HG03565 (cell line): ENCODE data around the gene SLC22A5.
"Not testable (repeated sequence)": the region's sequence is repeated elsewhere in the genome, so short reads cannot be mapped to it uniquely, and the experiment has no call there.

Experiments
- ATAC-seq: cut with Tn5 transposase; IDR thresholded peaks from one replicate; pipeline ENCODE4 v1.9.1; 2021; ENCODE audit warnings: mild to moderate bottlenecking, moderate library complexity; ENCODE audit not compliant: unreplicated experiment

Gene SLC22A5

DNA sequence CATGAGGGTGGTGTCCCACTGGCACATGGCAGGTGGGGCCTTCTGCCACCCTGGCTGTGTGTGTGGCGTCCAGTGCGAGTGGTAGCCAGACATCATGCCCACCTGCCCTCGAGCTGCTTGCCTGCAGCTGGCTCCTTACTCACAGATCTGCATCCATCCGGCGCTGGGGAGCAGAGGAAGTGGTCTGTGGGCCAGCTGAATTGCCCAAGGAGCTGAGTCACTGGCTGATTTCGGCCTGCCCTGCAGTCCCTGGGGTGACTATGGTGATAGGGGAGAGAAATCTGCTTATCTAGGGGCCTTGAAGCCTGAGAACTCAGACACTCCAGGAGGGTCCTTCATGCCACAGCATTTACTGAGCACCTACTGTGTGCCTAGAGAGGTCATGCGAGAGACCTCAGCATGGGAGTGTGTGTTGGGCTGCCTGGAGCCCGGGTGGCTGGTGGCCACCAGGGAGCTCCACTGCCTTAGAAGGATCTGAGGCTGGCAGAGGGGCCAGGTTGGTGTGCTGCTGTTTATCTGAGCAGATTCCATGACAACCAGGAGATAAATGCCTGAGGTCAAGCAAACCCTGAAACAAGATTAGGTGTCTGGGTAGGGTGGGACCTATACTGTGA lies 57.1 kb downstream of the SLC22A5 start:
- ATAC-seq = peak; percentile 33

DNA sequence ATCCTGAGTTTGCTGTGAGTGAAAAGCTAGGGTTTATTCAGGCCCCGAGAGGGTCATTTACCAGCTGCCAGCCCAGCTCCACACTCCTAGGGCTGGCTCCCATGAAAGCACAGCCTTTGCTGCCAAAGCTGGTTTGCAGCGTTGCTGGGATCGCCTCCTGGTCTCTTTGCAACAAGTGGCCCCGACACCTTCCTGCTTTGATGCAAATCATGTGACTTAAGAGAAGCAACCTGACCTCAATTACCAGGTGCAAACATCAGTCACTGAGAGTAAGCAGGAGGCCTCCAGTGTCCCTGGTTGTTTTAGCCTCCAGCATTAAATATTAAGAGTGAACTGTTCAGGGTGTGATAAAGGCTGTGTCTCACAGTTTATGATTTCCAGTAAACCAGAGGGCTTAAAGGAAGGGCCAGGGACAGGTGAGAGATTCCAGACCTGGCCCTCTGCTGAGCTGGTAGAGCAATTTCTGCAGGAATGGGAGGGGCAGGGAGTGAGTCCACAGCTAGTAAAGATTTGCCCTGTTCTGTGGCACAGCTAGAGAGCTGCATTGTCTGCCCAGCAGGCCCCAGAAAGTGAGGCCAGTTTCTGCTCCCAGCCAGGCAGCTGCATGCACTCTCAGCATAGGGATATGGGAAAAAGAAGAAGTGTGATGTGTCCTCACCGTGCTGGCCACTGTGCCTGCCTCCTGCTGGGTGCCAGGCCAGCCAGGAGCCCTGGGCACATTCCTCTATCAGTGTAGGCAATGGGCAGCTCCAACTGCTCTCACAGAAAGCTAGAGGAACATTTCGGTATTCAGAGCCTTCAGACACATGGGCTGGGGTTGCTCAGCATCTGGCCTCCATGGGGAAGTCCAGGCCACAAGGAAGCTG lies 58.0 kb downstream of the SLC22A5 start:
- no peak for ATAC-seq

DNA sequence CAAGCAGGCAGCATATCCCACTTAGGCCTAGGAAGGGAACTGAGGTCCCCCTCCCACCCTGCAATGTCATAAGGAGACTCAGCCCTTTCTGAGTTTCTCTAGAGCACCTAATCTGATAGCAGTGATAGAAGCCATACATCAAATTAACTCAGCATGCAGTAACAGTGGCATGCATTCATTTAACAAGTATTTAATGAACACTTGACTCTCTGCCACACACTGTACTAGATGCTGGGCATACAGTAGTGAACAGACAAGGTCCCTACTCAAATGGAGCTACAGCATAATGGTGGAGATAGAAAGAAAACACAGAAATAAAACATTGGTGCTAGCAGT lies 58.6 kb downstream of the SLC22A5 start:
- ATAC-seq = no peak

DNA sequence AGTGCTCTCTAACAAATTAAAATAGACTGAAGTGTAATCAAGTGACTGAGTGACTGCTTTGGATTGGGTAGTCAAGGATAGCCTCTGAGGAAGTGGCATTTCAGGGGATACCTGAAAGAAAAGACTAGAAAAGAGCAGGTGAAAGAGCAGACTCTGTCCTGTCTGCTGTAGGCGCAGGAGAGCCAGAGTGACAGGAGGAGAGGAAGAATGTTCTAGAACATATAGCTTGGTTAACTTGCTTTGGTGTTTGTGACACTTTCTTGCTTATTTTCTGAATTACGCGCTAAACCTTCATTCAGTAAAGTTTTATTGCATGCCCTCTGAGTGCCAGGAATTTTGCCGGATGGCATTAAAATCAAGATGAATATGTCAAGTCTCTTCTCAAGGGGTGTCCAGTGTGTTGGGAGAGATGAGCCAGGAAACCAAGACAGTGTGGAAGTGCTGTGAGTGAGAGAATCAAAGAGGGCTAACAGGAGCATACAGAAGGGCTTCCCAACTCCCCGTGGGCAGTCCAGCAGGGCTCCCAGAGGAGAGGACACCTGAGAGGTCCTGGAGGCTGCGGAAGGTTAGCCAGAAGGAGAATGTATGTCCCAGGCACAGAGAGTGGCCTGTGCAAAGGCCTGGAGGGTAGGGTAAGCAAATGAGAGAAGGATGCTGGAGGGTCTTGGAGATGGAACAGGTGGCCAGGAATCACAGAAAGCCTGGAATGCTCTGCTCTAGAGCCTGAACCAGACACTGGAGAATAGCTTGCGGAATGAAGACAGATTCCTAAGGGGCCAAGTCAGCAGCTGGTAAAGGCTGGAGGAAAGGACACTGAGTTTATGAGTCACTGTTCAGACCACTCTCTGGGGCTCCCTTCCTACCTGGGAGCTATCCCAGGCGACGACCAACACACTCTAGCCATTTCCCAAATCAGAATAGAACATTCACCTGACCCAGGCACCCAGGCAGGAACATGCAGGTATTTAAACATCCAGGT lies 59.3 kb downstream of the SLC22A5 start:
- no peak for ATAC-seq

DNA sequence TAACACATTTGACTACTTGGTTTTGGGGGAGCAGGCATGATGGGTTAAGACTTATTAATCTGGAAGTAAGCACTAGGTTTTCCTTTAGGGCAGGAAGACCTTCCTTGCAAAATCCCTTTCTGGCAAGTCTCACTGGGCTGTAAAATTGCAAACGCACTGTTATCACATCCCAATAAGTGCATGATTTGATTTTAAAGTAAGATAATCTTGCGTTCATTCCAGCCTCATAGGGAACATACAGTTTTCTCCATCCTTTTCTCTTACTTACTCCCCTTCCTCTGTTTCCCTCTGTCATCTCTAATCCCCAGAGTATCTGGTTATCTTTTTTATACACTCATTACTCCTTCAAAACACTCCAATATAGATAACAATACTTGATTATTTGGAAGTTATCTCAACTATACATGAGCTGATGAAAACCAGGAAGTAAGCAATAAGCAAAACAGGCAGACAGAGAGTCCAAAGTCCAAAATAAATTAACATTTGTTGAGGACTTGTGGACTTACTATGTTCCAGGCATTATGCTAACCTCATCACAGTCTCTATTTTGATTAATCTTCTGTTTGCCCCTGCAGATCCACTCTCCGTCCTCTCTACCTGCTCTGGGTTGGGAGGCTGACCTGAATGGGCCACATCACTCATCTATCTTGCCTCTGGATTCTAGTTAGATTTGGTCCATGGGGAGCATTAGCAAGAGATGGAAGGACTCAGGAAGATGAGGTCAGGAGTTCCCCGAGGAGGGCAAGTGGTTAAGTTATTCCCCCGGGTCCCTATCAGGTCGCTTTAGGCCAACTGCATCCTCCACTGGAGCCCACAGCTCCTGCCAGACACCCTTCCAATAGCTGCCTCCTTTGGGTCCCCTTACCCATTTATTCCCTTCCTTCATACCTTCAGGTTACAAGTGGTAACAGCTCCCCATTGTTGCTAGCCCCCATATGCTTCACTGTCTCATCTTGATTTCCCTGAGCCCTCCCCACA lies 60.2 kb downstream of the SLC22A5 start:
- ATAC-seq = no peak

DNA sequence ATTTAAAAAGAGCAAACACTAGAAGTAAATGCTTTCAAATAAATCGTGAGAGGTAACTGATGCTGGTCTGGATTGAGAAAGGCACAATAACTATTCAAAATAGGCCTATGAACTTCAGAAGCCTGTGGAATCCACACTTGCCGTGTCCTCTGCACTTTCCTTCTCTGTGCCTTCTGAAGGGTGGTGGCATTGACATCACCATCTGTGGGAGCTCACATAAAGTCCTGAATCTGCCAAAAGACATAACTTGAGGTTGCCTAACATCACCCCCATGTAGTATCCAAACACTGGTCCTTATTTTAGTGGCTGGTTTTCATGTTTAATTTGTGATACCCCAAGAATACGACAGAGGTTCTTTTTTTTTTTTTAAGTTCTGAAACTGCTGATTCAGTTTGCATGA lies 61.2 kb downstream of the SLC22A5 start:
- ATAC-seq = no peak

DNA sequence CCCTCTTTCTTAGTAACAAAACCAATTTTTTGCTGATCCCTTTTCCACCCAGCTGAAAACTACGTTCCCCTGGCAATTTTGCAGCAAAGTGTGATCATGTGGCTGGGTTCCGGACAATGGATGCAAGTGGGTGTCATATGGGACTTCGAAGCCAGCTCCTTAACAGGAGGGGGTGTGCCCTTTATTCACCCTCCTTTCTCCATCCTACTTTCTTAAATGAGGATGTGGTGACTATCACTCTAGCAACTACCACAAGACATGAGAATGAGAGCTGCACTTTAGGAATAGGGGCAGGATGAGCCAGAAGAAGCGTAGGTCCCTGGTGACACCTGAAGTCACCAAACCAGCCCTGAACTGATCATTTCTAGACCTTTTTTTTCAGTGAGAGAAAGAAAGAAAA lies 62.1 kb downstream of the SLC22A5 start:
- no peak for ATAC-seq

DNA sequence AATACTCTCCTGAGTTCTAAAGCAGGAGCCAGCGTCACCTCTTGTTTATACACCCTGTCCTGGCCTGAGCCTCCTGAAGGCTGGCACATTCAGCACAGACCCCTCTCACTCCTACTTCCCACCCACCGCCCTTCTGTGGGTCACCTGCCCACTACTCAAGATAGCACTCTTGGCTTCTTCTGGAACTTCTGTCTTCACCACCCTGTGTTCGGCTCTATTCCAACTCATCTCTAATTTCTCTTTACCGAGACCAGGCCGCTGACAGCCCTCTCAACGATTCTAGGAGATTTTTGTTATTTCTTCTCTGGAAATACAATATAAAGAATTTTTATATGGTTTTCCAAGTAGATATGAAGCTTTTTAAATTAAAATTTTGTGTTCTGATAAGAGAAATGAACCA lies 63.6 kb downstream of the SLC22A5 start:
- ATAC-seq = no peak

DNA sequence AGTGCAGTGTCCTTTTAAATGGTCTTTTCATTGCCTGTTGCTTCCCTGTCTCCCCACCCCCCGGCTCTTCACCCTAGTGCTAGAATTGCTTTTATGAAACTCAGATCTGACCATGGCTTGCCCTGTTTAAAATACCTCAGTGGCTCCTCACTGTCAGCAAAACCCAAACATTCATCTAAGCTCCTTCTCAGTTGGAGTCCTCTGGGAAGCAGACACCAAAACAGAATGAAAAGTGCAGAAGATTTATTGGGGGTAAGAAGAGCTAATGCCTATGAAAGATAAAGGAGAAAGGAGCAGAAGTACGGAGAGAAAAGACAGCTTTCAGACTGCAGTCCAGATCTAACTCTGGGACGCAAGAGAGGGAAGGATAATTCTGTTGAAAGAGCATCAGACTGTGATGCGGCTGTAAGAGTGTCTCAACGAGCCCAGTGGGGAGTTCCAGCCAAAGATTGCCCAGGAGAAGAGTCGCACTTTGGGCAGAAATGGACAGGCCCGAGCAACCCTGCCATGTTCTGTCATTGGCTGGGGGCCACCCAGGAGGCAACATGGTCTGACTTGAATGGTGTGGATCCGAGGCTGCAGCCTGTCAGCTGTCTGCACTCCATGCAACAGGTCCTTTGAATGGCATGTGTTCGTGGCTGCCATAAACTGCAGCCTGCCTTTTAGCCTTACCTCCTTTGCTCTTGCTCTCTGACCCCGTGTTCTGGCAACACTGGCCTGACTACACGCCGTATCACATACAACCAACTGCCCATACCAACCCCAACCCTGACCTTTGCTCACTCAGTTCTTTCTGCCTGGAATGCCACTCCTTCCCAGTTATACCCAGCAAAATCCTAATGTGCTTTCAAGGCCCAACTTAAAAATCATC lies 65.1 kb downstream of the SLC22A5 start:
- no peak for ATAC-seq

DNA sequence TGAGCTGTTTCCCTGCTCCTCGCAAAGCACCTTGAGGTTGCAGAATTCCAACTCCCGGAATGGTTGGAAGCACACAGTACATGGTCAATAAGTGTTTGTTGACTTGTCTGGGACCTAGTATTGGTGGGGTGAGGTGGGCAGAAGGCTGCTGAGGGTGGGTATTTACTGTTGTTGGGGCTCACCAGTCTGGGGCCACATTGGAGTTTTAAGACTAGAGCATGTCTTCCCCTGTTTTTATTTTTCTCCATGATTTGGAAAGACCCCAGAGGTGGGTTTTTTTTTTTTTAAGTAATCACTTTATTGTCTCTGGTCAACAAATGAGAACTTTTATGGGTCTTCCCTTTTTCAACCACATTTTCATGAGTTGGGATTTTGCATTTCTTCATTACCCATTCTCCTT lies 65.9 kb downstream of the SLC22A5 start:
- no peak for ATAC-seq

DNA sequence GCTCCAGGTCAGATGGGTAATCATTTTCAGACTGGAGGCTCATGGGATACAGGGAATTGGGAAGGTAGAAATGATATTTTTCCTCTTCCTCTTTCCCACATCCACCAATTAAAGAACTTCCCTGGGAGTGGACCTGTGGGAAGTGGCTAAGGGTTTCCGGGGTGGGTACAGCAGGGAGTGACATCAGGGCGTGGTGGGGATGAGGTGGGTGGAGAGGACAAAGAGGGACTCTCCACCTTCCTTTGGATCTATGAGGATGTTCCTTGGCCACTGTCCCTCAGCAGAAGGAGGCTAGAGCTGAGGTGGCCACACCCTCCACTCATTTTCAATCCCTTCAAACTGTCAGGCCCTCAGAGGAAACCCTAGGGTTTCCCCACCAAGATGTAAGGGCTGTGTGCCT lies 66.4 kb downstream of the SLC22A5 start:
- ATAC-seq = no peak

DNA sequence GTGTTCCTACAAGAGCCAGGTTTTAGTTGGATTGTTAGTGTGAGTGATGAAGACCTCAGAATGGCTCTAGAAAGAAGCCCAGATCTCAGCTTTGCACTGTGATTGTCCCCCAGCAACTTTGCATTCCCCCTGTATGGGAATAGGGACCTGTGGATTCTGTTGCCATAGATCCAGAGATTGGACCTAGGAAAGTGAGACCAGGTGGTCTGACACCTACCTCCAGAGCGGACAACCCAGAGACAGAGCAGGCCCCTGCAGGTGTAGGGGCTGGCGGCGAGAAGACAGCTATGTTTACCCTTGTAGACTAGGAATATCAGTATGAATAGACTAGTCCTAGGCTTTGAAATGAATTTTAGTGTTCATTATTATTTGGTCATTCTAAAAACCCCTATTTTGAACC lies 67.4 kb downstream of the SLC22A5 start:
- ATAC-seq = no peak

DNA sequence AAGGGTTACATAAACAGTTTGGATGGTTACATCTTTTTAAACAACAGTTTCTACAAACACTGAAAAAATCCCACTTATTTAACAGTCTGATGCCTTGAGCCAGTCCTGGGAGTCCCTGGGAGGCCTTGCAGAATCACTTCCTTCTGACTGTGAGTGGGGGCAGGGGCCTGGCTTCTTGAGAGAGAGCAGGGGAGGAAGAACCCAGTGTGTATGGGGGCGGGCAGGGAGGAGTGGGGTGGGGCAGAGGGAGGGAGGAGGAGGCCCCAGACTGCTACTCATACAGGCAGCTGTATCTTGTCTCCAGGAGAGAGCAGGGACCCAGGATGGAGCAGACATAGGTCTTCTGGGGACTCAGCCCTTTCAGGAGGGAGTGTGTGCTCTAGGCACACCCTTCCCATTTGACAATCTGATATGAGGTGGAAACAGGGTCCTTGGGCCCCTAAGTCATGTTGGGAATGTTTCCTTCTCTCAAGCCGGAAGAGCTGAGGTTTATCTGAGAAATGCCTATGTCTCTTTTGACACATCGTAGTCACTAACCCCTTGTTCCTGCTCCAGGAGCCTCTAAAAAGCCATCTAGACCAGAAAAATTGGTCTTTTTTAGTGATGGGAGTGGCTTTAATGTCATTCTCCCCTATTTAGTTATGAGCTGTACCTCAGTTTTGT lies 68.2 kb downstream of the SLC22A5 start:
- ATAC-seq = peak; percentile 53

DNA sequence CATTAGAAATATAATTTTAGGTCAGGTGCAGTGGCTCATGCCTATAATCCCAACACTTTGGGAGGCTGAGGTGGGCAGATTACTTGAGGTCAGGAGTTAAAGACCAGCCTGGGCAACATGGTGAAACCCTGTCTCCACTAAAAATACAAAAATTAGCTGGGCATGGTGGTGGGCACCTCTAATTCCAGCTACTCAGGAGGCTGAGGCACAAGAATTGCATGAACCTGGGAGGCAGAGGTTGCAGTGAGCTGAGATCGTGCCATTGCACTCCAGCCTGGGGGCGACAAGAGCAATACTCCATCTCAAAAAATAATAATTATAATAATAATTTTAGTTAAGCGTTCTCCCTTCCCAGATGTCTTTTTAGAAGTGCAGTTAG lies 68.7 kb downstream of the SLC22A5 start:
- not testable (repeated sequence) for ATAC-seq

DNA sequence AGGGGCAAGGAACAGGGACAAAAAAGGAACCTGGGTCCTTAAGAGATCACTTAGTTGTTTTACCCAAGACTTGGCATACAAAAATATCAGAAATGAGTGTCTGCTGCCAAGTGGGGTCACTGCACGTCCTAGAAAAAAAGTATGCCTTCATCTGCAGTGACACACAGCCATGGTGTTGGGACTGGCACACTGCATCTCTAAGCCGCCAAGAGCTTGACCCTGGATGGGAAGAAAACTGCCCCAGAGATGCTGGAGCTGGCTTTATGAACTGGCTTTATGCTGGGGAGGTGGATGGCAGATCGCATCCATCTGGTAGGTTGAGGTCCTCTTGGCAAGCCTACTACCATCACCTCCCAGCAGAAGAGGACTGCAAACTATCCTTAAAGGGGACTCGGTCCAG lies 69.4 kb downstream of the SLC22A5 start:
- ATAC-seq = no peak

DNA sequence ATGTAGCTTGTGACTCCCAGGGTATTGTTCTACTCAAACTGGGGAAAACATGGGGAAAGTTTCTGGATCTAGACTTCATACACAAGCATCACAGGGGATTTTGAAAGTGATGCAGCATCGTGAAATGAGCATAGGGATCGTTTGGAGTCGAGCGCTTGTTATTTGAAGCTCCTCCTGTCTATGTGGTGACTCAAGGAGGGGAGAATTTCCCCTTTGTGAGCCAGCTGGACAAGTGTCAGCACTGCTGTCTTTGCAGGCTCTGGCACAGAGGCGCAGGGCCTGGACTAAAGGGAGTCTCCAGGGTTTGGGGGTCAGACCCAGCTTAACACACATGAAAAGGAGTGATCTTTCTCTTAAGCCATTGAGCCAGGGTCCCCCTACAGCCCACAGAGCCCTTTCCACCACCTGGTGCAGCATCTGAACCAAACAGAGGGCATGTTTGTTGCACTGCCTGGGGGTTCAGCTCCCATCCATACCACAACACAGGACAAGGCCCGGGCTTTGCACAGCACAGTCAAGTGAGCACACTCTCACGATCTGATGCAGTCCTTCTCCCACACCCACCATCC lies 70.1 kb downstream of the SLC22A5 start:
- no peak for ATAC-seq

DNA sequence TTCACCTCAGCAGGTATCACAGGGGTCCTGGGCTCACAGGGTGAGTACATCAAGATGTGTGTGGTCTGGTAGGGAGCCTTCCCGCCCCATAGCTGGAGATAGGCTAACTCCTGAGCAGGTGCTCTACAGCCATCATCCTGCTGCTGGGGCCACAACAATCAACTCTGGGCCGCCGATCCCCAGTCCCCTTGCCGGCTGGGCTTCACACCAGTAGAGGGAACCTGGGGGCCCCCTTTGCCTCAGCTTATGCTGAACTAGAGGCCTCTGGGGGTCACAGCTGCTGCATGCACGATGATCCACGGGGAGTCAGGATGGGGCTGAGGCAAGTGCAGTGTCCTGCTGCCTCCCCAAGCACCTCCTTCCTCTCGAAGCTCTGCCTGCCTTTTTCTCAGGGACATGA lies 74.6 kb downstream of the SLC22A5 start:
- ATAC-seq = no peak
